T-helper 17 cell (primary cell): ENCODE results near the gene NMNAT2. TPM values are rescaled to one million over a fixed set of nuclear protein-coding genes. Genes with fewer than 3 reads are reported as not detected.
"Not testable (repeated sequence)": the region's sequence is repeated elsewhere in the genome, so short reads cannot be mapped to it uniquely, and the experiment has no call there.

Experiments used
- ATAC-seq: fragments of 150-1000 bp; cut with Tn5 transposase; 2 replicates; pipeline ENCODE4 v1.10.0; 2021; ENCODE audit warnings: mild to moderate bottlenecking, moderate library complexity
- DNase-seq, 3 donors: peaks; one replicate each; pipeline versions ENCODE4 v3.0.0 to v3.0.0-alpha.2; 2020 to 2021
- H3K9me3 ChIP-seq: one replicate; pipeline ENCODE4 v1.7.0; 2013; ENCODE audit warnings: low read length, mild to moderate bottlenecking; ENCODE audit not compliant: control insufficient read depth, poor library complexity, severe bottlenecking
- H3K27ac Mint-ChIP-seq: one replicate; pipeline ENCODE4 v1.8.0; 2022; ENCODE audit warnings: mild to moderate bottlenecking, moderate library complexity, mixed read lengths
- H3K27me3 Mint-ChIP-seq: one replicate; pipeline ENCODE4 v1.8.0; 2022; ENCODE audit warnings: mixed read lengths
- H3K36me3 Mint-ChIP-seq: one replicate; pipeline ENCODE4 v1.8.0; 2022; ENCODE audit warnings: low read depth, mixed read lengths
- H3K4me1 Mint-ChIP-seq: one replicate; pipeline ENCODE4 v1.8.0; 2022; ENCODE audit warnings: mild to moderate bottlenecking, mixed read lengths
- H3K4me3 Mint-ChIP-seq: one replicate; pipeline ENCODE4 v1.8.0; 2022; ENCODE audit warnings: mild to moderate bottlenecking, moderate library complexity, mixed read lengths
- total RNA-seq, 4 donors: library from RNA in 2 of 4; stranded (reverse) in 2 of 4; gene quantifications; one replicate each; pipeline ENCODE4 v1.2.3 and lab custom pipeline; 2022 to 2026

Gene NMNAT2
- total RNA-seq, 2 donors from 2014 or later = not detected

DNA sequence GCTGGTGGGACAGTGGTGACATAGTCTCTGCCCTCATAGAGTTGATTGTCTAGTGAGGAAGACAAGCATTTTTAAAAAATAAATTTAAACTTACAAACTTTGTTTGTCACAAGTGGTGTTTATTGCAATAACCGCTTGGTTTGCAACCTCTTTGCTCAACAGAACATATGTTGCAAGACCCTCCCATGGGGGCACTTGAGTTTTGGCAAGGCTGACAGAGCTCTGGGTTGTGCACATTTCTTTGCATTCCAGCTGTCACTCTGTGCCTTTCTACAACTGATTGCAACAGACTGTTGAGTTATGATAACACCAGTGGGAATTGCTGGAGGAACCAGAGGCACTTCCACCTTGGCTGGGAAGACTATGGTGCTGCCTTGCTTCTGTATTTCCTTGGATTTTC lies 173.7 kb downstream of the NMNAT2 start:
- H3K9me3 ChIP-seq = no peaks in the 10 kb centered on the region
- Mint-ChIP-seq H3K27me3 (peaks cover 53% of the 10 kb centered on the region), H3K36me3 (no peaks in the 10 kb centered on the region), H3K27ac (no peak overlapping the region), H3K4me3 (no peak overlapping the region), H3K4me1 (no peaks in the 10 kb centered on the region)
- ATAC-seq (no peak), DNase-seq (no peak)

DNA sequence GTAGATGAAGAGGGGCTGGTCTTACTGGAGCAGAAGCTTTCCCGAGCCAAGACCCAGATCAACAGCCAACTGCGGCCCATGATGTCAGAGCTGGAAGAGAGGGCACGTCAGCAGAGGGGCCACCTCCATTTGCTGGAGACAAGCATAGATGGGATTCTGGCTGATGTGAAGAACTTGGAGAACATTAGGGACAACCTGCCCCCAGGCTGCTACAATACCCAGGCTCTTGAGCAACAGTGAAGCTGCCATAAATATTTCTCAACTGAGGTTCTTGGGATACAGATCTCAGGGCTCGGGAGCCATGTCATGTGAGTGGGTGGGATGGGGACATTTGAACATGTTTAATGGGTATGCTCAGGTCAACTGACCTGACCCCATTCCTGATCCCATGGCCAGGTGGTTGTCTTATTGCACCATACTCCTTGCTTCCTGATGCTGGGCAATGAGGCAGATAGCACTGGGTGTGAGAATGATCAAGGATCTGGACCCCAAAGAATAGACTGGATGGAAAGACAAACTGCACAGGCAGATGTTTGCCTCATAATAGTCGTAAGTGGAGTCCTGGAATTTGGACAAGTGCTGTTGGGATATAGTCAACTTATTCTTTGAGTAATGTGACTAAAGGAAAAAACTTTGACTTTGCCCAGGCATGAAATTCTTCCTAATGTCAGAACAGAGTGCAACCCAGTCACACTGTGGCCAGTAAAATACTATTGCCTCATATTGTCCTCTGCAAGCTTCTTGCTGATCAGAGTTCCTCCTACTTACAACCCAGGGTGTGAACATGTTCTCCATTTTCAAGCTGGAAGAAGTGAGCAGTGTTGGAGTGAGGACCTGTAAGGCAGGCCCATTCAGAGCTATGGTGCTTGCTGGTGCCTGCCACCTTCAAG lies 174.8 kb downstream of the NMNAT2 start:
- no peak for DNase-seq
- Mint-ChIP-seq H3K27ac (no peak overlapping the region), H3K27me3 (peaks cover 50% of the 10 kb centered on the region), H3K36me3 (no peaks in the 10 kb centered on the region), H3K4me1 (no peaks in the 10 kb centered on the region), H3K4me3 (no peak overlapping the region)
- no peaks in the 10 kb centered on the region for H3K9me3 ChIP-seq
- ATAC-seq = no peak

- no peaks in the 10 kb centered on the region for H3K4me1 Mint-ChIP-seq
- no peaks in the 10 kb centered on the region for H3K9me3 ChIP-seq
Observed at GRCh38 chr1:183242556-183242955, 175.6 kb downstream of the NMNAT2 start.

GRCh38 chr1:183241471-183241870 lies 176.7 kb downstream of the NMNAT2 start:
- Mint-ChIP-seq H3K27ac (no peak overlapping the region), H3K27me3 (peaks cover 46% of the 10 kb centered on the region), H3K4me3 (no peak overlapping the region), H3K4me1 (no peaks in the 10 kb centered on the region), H3K36me3 (no peaks in the 10 kb centered on the region)
- no peaks in the 10 kb centered on the region for H3K9me3 ChIP-seq
- ATAC-seq = no peak
- DNase-seq = no peak

More at GRCh38 chr1:183242556-183242955, 175.6 kb downstream of the NMNAT2 start:
- ATAC-seq (no peak), DNase-seq (no peak)
- Mint-ChIP-seq H3K27me3 (peaks cover 48% of the 10 kb centered on the region), H3K36me3 (no peaks in the 10 kb centered on the region), H3K4me3 (no peak overlapping the region), H3K27ac (no peak overlapping the region)

GRCh38 chr1:183240853-183241252 lies 177.3 kb downstream of the NMNAT2 start:
- not testable (repeated sequence) for H3K4me3 Mint-ChIP-seq, H3K9me3 ChIP-seq, H3K4me1 Mint-ChIP-seq, ATAC-seq, H3K27ac Mint-ChIP-seq, H3K36me3 Mint-ChIP-seq, DNase-seq
- peaks cover 44% of the 10 kb centered on the region for H3K27me3 Mint-ChIP-seq

- no peaks in the 10 kb centered on the region for H3K4me1 Mint-ChIP-seq
- no peaks in the 10 kb centered on the region for H3K36me3 Mint-ChIP-seq
- no peaks in the 10 kb centered on the region for H3K9me3 ChIP-seq
- ATAC-seq = no peak
- peaks cover 43% of the 10 kb centered on the region for H3K27me3 Mint-ChIP-seq
- H3K4me3 Mint-ChIP-seq = no peak overlapping the region
- DNase-seq = no peak
- no peak overlapping the region for H3K27ac Mint-ChIP-seq
Observed at GRCh38 chr1:183240526-183240825, 177.7 kb downstream of the NMNAT2 start.

DNA sequence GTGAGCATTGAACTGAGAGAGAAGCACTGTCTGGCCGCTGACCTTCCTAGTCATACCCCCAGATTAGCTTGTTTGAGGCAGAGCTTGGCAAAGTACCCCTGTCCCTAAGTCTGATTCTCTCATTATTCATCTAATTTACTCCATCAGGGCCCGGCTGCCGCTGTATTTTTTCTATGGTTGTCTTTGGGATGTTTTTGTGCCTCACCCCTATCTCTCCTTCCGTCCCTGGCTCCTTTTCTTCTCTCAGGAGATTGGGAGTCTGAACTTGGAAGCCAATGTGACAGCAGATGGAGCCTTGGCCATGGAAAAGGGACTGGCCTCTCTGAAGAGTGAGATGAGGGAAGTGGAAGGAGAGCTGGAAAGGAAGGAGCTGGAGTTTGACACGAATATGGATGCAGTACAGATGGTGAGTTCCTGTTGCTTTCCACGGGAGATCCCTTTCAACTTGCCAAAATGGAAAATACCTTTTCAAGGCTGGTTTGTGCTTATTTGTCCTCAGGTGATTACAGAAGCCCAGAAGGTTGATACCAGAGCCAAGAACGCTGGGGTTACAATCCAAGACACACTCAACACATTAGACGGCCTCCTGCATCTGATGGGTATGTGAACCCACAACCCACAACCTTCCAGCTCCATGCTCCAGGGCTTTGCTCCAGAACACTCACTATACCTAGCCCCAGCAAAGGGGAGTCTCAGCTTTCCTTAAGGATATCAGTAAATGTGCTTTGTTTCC lies 178.2 kb downstream of the NMNAT2 start:
- Mint-ChIP-seq H3K27ac (no peak overlapping the region), H3K4me1 (no peaks in the 10 kb centered on the region), H3K36me3 (no peaks in the 10 kb centered on the region), H3K27me3 (peaks cover 43% of the 10 kb centered on the region), H3K4me3 (no peak overlapping the region)
- ATAC-seq = no peak
- no peak for DNase-seq
- no peaks in the 10 kb centered on the region for H3K9me3 ChIP-seq

- peaks cover 42% of the 10 kb centered on the region for H3K27me3 Mint-ChIP-seq
- no peaks in the 10 kb centered on the region for H3K36me3 Mint-ChIP-seq
- no peak overlapping the region for H3K4me3 Mint-ChIP-seq
- no peaks in the 10 kb centered on the region for H3K9me3 ChIP-seq
- H3K27ac Mint-ChIP-seq = no peak overlapping the region
- DNase-seq (no peak), ATAC-seq (no peak)
- H3K4me1 Mint-ChIP-seq = no peaks in the 10 kb centered on the region
Observed at GRCh38 chr1:183239220-183239742, 178.9 kb downstream of the NMNAT2 start.

GRCh38 chr1:183238071-183238470 lies 180.1 kb downstream of the NMNAT2 start:
- H3K9me3 ChIP-seq = no peaks in the 10 kb centered on the region
- no peaks in the 10 kb centered on the region for H3K4me1 Mint-ChIP-seq
- H3K4me3 Mint-ChIP-seq = no peak overlapping the region
- DNase-seq = no peak
- no peak for ATAC-seq
- no peak overlapping the region for H3K27ac Mint-ChIP-seq
- H3K36me3 Mint-ChIP-seq = peaks cover under 1% of the 10 kb centered on the region
- peaks cover 42% of the 10 kb centered on the region for H3K27me3 Mint-ChIP-seq

GRCh38 chr1:183237046-183237445 lies 181.1 kb downstream of the NMNAT2 start:
- H3K9me3 ChIP-seq = no peaks in the 10 kb centered on the region
- Mint-ChIP-seq H3K4me3 (no peak overlapping the region), H3K4me1 (no peaks in the 10 kb centered on the region), H3K36me3 (peaks cover 2% of the 10 kb centered on the region), H3K27ac (no peak overlapping the region), H3K27me3 (peaks cover 39% of the 10 kb centered on the region)
- no peak for ATAC-seq
- DNase-seq = no peak

GRCh38 chr1:183236158-183236725 lies 181.9 kb downstream of the NMNAT2 start:
- H3K4me1 Mint-ChIP-seq = no peaks in the 10 kb centered on the region
- DNase-seq (no peak), ATAC-seq (no peak)
- H3K36me3 Mint-ChIP-seq = peaks cover 2% of the 10 kb centered on the region
- peaks cover 30% of the 10 kb centered on the region for H3K27me3 Mint-ChIP-seq
- H3K27ac Mint-ChIP-seq = no peak overlapping the region
- H3K4me3 Mint-ChIP-seq = no peak overlapping the region
- no peaks in the 10 kb centered on the region for H3K9me3 ChIP-seq

DNA sequence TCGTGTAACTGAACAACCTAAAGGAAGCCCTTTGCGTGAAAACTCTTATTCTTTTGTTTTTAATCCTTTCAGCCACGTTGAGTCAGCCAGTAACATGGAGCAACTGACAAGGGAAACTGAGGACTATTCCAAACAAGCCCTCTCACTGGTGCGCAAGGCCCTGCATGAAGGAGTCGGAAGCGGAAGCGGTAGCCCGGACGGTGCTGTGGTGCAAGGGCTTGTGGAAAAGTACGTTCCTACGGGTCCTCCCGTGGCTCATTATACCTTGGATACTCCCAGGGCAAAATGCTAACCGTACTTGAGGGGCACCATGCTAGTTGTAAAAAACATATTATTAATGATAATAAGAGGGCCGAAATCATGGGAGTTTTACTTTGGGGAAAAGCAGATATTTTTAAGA lies 182.7 kb downstream of the NMNAT2 start:
- Mint-ChIP-seq H3K27ac (no peak overlapping the region), H3K4me3 (no peak overlapping the region), H3K4me1 (no peaks in the 10 kb centered on the region), H3K36me3 (peaks cover 2% of the 10 kb centered on the region), H3K27me3 (peaks cover 30% of the 10 kb centered on the region)
- DNase-seq (no peak), ATAC-seq (no peak)
- no peaks in the 10 kb centered on the region for H3K9me3 ChIP-seq

GRCh38 chr1:183234660-183235476 lies 183.3 kb downstream of the NMNAT2 start:
- no peak overlapping the region for H3K27ac Mint-ChIP-seq
- no peak overlapping the region for H3K4me3 Mint-ChIP-seq
- ATAC-seq = no peak
- H3K4me1 Mint-ChIP-seq = no peaks in the 10 kb centered on the region
- H3K27me3 Mint-ChIP-seq = peaks cover 24% of the 10 kb centered on the region
- no peaks in the 10 kb centered on the region for H3K9me3 ChIP-seq
- peaks cover 2% of the 10 kb centered on the region for H3K36me3 Mint-ChIP-seq
- DNase-seq = no peak
